Psoas muscle (tissue), 8 donors: Measurements from ENCODE around the gene HNF1B. TPM values are rescaled to one million over a fixed set of nuclear protein-coding genes. Genes with fewer than 3 reads are reported as not detected.
"Not testable (repeated sequence)": the region's sequence is repeated elsewhere in the genome, so short reads cannot be mapped to it uniquely, and the experiment has no call there.

Source experiments
- ATAC-seq, 4 donors: fragments of 200-7000 bp; cut with Tn5 transposase; one replicate each; pipeline ENCODE4 v1.9.1; 2020; ENCODE audit warnings: moderate library complexity in 3 of 4, mild to moderate bottlenecking in 2 of 4
- DNase-seq, 2 donors: peaks; one replicate each; pipeline ENCODE4 v3.0.0-alpha.2; 2020
- H3K27ac ChIP-seq: fragments of 200-600 bp; one replicate; pipeline ENCODE4 v1.8.0; 2022
- H3K27me3 ChIP-seq, 3 donors: fragments of 200-600 bp in 1 of 3; one replicate each; pipeline versions ENCODE4 v1.6.1 to v1.8.0; 2013 to 2022; ENCODE audit warnings: low read length in 2 of 3, mild to moderate bottlenecking in 2 of 3, moderate library complexity in 1 of 3; ENCODE audit not compliant: insufficient read depth in 3 of 3
- H3K36me3 ChIP-seq, 2 donors: fragments of 200-600 bp in 1 of 2; one replicate each; pipeline versions ENCODE4 v1.6.1 to v1.8.0; 2013 to 2022; ENCODE audit warnings: low read depth in 1 of 2, mild to moderate bottlenecking in 1 of 2, moderate library complexity in 1 of 2; ENCODE audit not compliant: insufficient read depth in 1 of 2
- H3K4me1 ChIP-seq: fragments of 200-600 bp; one replicate; pipeline ENCODE4 v1.8.0; 2022
- H3K4me3 ChIP-seq: fragments of 200-600 bp; one replicate; pipeline ENCODE4 v1.8.0; 2022; ENCODE audit warnings: mild to moderate bottlenecking
- H3K9me3 ChIP-seq: fragments of 200-600 bp; one replicate; pipeline ENCODE4 v1.8.0; 2022
- WGBS, 3 donors: extraction: QIAGEN DNeasy Blood & Tissue Kit; methylation state at CpG; one replicate each; pipeline versions ENCODE4 v1.1.6 to v1.1.7; 2013; 5-methylcytosine and 5-hydroxymethylcytosine counted together
- intact Hi-C, 2 donors: fragments of 100-400 bp; cut with DNase I; formaldehyde crosslinking; loops; one replicate each; pipeline versions ENCODE4 v1.11.0 to v1.14.2; 2022
- polyA plus RNA-seq, 3 donors: library from polyadenylated mRNA; stranded (reverse); fragments of 200-250 nt; gene quantifications; one replicate each; pipeline ENCODE4 v1.2.3, GENCODE V29; 2013
- total RNA-seq, 4 donors: library from RNA; stranded (reverse); fragmentation: NEBNext Ultra II Directional in 2 of 4; extraction: Animal tissue kit (Norgen Biotek cat#: 25700) in 2 of 4; gene quantifications; one replicate each; pipeline versions ENCODE4 v1.2.1 to v1.2.4, GENCODE V29; 2021 to 2023
- TF ChIP-seq, protein P1 (sequence below): fragments of 200-600 bp; IDR thresholded peaks from one replicate; pipeline ENCODE4 v1.8.0; 2022; ENCODE audit warnings: antibody characterized with exemption
- donor health status: healthy with polysubstance abuse.
- donor health status: DM: no; HTN: no; CAD: no; lungs with moderate emphysema.
- donor health status: Bipolar disorder and iron deficiency.
- donor health status: healthy.
- donor health status: DM: yes; HTN: yes; CAD: no.
- donor health status: DM: no; HTN: no; CAD: no.
- donor health status: DM: no; HTN: no; CAD: no.
- donor health status: DM: yes; HTN: yes; CAD: no.

Gene HNF1B
- total and polyA plus RNA-seq, 7 donors = 0.03 TPM; not detected in 6

DNA sequence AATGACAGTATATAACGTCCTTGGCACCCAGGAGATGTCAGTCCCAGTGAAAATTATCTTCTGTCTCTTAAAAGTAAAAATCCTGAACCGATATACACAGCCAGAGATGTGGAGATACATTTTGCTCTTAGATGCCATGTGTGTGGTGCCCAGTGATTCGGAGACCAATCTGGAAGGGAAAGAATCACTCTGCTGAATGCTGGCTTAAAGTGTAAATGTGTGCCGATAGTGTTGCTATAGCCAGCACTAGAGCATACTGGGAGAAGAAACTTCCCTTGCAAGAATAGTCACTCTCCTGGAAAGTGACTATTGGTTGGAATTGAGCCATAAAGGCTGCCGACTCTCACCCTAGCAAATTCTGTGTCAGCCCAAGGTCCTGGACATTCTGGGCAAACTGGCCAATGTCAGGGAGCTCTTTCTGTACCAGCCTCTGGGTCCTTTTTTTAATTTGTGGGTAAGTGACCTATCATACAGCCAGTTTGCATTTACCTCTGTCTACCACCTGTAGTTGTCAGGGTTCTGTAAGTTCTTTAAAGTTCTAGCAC is 44.2 kb upstream of the HNF1B start:
- Histone ChIP-seq H3K4me3 (no peak overlapping the region), H3K4me1 (no peaks in the 10 kb centered on the region), H3K27ac (no peak overlapping the region), H3K9me3 (no peaks in the 10 kb centered on the region), H3K27me3 (peaks cover 3 to 41% (median 6%) of the 10 kb centered on the region in 3 donors), H3K36me3 (no peaks in the 10 kb centered on the region)
- DNase-seq (no peak), ATAC-seq (no peak)
- WGBS, 3 donors = 39 to 45% (median 43%) methylated on average over 5 of the region's 5 CpGs
- intact Hi-C loops = no loop called here
- TF ChIP-seq, protein P1, sequence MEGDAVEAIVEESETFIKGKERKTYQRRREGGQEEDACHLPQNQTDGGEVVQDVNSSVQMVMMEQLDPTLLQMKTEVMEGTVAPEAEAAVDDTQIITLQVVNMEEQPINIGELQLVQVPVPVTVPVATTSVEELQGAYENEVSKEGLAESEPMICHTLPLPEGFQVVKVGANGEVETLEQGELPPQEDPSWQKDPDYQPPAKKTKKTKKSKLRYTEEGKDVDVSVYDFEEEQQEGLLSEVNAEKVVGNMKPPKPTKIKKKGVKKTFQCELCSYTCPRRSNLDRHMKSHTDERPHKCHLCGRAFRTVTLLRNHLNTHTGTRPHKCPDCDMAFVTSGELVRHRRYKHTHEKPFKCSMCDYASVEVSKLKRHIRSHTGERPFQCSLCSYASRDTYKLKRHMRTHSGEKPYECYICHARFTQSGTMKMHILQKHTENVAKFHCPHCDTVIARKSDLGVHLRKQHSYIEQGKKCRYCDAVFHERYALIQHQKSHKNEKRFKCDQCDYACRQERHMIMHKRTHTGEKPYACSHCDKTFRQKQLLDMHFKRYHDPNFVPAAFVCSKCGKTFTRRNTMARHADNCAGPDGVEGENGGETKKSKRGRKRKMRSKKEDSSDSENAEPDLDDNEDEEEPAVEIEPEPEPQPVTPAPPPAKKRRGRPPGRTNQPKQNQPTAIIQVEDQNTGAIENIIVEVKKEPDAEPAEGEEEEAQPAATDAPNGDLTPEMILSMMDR = no peak

DNA sequence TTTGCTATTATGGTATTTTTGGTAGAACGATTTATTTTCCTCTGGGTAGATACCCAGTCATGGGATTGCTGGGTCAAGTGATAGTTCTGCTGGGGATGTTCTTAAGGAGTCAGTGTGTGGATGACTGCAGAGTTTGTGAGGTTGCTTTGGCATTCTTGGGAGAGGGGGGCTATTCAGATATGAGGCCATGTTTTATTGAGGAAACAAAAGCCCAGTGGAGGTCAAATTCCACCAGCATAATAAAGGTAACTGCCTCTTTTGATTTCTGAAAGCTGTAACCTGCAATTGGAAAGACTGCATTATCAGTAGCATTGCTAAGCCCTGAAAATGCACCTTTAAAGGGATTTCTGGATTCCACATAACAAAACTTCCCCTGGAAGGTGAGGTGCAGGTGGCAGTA is 43.7 kb upstream of the HNF1B start:
- intact Hi-C loops = no loop called here

DNA sequence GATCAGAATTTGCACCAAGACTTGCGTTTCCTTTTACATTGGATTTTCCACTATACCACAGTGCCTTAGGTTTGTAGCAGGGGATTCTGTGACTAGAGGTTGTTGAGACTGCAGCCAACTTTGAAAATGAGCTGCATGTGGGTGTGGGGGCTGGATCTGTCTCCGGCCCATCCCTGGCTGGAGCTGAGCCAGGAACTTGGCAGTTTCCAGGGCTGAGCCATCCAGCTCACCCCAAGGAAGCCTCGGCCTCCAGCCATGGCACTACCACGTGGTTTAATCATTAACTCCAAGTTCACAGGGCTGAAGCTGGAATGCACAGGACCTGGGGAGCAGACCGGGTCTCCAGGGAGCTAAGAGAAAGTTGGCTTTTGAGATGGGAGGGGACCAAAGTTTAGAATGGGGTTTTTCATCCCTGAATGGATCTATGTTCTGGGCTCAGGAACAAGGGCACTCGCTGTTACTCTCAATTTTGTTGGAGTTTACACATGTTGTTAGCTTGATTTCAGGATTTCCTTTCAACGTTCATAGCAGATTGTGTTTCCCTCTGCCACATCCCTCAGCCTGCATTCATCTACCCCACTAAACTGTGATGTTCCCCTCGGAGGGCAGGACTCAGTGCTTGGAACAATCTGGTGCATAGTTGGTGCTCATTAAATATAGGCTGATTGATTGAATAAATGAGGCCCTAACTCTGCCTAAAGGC is 42.3 kb upstream of the HNF1B start:
- no peak for ATAC-seq
- peaks cover 3 to 41% (median 6%) of the 10 kb centered on the region in 3 donors for H3K27me3 ChIP-seq
- no peak for DNase-seq

More for the DNA sequence above, 43.7 kb upstream of the HNF1B start:
- WGBS, 3 donors = 81 to 92% (median 88%) methylated on average over 1 of the region's 1 CpG
- H3K36me3 ChIP-seq = no peaks in the 10 kb centered on the region
- DNase-seq (no peak), ATAC-seq (no peak)
- TF ChIP-seq, protein P1 = no peak
- no peaks in the 10 kb centered on the region for H3K9me3 ChIP-seq
- no peak overlapping the region for H3K27ac ChIP-seq
- peaks cover 3 to 41% (median 6%) of the 10 kb centered on the region in 3 donors for H3K27me3 ChIP-seq
- no peaks in the 10 kb centered on the region for H3K4me1 ChIP-seq
- no peak overlapping the region for H3K4me3 ChIP-seq

DNA sequence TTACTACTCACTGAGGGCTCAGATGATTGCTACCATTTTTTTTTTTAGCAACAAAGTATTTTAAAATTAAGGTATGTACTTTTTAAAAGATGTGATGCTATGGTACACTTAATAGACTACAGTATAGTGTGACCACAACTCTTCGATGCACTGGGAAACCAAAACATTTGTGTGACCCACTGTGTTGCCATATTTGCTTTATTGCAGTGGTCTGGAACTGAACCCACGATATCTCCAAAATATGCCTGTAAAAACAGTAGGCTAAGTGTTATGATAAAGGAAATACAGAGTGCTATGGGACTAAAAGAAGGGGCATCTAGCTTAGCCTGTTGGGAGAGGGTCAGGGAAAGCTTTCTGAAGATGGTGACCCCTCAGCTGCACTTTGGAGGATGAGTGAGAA is 41.6 kb upstream of the HNF1B start:
- ATAC-seq (no peak), DNase-seq (no peak)
- Histone ChIP-seq H3K36me3 (no peaks in the 10 kb centered on the region), H3K4me1 (no peaks in the 10 kb centered on the region), H3K9me3 (no peaks in the 10 kb centered on the region), H3K27ac (no peak overlapping the region), H3K4me3 (no peak overlapping the region), H3K27me3 (peaks cover 3 to 35% (median 6%) of the 10 kb centered on the region in 3 donors)
- 86 to 94% (median 86%) methylated on average over 2 of the region's 2 CpGs for WGBS, 3 donors
- intact Hi-C loops = loop anchor here in 1 of 2 donors (1.0 kb wide), 1 partner anchor 21 kb away; no protein-coding TSS in a partner anchor
- TF ChIP-seq, protein P1 = no peak

More for the DNA sequence above, 42.3 kb upstream of the HNF1B start:
- no peak overlapping the region for H3K27ac ChIP-seq
- no peaks in the 10 kb centered on the region for H3K4me1 ChIP-seq
- TF ChIP-seq, protein P1 = no peak
- 24 to 34% (median 30%) methylated on average over 8 of the region's 8 CpGs for WGBS, 3 donors
- no peaks in the 10 kb centered on the region for H3K36me3 ChIP-seq
- no peak overlapping the region for H3K4me3 ChIP-seq
- no peaks in the 10 kb centered on the region for H3K9me3 ChIP-seq
- intact Hi-C loops = no loop called here

DNA sequence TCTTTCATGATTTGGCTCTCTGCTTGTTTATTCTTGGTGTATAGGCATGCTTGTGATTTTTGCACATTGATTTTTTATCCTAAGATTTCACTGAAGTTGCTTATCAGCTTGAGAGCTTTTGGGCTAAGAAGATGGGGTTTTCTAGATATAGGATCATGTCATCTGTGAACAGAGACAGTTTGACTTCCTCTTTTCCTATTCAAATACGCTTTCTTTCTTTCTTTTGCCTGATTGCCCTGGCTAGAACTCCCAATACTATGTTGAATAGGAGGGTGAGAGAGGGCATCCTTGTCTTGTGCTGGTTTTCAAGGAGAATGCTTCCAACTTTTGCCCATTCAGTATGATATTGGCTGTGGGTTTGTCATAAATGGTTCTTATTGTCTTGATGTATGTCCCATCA is 37.6 kb upstream of the HNF1B start:
- ATAC-seq, intact Hi-C loops, H3K4me1 ChIP-seq, H3K36me3 ChIP-seq, H3K9me3 ChIP-seq, H3K27me3 ChIP-seq, H3K27ac ChIP-seq, H3K4me3 ChIP-seq, DNase-seq: not testable (repeated sequence)
- WGBS, 3 donors = 61 to 76% (median 73%) methylated on average over 1 of the region's 1 CpG
